Measurements from ENCODE around the gene ARPC2.
"Not testable (repeated sequence)": the region's sequence is repeated elsewhere in the genome, so short reads cannot be mapped to it uniquely, and the experiment has no call there.

The ARPC2 gene

DNA sequence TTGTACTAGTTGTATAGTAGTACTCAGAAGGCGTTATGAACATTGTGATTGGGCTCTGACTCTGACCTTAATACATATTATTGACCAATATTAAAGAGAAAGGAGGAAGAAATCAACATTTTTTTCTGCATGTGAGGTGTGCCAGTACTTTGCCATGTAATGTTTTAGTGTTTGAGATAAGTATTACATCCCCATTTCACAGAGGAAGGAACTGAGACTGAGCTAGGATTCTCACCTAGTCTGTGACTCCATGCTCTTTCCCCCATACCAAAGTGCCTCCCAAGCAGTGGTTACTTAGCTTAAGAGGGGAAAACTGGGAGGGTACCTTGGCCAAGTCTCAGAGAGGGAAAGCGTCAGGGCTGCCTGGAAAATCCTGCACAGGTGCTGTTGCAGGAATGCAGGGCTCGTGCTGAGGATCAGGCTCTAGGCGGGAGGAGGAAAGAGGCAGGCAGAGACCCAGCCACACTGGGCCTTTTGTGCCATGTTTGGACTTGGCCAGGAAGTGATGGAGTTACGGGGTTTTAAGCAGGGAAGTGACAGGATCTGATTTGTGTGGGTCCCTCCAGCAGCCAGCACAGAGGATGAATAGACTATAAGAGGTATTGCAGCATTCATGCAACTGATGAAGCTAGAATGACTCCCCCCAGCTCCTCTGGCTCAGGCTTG lies 55.0 kb downstream of the ARPC2 start:
- DNase-seq: no peak

- DNase-seq: peak; percentile 75
Measured at GRCh38 chr2:218272531-218273212, 55.7 kb downstream of the ARPC2 start.

DNA sequence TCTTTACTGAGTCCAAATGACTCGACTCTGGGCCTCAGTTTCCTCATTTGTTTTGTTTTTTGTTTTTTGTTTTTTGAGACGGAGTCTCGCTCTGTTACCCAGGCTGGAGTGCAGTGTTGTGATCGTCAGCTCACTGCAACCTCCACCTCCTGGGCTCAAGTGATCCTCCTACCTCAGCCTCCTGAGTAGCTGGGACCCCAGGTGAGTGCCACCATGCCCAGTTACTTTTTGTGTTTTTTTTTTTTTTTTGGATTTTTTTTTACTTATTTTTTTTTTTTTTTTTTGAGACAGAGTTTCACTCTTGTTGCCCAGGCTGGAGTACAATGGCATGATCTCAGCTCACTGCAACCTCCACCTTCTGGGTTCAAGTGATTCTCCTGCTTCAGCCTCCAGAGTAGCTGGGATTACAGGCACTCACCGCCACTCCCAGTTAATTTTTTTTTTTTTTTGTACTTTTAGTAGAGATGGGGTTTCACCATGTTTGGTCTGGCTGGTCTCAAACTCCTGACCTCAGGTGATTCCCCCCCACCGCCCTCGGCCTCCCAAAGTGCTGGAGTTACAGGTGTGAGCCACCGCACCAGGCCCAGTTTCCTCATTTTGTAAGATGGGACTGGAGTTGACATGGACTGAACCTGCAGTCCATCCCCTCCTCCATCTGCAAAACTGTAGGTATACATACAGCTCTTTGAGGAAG lies 56.4 kb downstream of the ARPC2 start:
- DNase-seq: not testable (repeated sequence)

DNA sequence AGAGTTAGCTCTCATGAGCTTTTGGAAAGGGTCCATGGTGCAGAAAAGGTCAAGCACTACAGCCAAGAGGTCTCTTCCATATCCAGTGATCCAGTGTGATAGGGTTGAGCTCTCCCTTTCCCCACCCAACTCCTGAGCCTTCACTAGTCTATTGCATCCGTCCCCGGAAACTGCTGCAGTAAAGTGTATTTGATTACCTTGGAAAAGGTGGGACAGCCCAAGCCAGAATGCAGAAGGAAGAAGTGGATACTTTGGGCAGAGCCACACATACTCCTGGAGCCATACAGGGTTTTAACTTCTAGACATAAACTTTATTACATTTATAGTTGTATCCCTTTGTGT lies 56.9 kb downstream of the ARPC2 start:
- no peak for DNase-seq

DNA sequence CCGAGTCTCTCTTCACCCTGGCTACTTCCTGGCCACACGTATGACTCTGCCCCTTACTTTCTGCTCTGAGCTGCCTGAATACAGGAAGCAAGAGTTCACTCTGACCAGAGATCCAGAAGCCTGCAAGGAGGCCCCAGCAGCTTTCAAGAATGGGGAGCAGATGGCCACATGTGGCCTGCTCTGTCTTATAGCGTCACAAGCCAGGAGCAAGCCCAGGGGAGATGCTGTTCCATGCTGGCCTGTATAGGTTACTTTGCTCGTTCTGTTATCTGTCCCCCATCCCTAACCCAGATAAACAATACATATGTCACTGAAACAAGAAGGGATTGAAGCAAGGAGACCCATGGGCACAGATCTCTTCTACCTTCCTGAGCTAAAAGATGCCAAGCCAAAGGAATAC lies 57.6 kb downstream of the ARPC2 start:
- no peak for DNase-seq

- DNase-seq: no peak
Measured at GRCh38 chr2:218275371-218276072, 58.5 kb downstream of the ARPC2 start.

DNA sequence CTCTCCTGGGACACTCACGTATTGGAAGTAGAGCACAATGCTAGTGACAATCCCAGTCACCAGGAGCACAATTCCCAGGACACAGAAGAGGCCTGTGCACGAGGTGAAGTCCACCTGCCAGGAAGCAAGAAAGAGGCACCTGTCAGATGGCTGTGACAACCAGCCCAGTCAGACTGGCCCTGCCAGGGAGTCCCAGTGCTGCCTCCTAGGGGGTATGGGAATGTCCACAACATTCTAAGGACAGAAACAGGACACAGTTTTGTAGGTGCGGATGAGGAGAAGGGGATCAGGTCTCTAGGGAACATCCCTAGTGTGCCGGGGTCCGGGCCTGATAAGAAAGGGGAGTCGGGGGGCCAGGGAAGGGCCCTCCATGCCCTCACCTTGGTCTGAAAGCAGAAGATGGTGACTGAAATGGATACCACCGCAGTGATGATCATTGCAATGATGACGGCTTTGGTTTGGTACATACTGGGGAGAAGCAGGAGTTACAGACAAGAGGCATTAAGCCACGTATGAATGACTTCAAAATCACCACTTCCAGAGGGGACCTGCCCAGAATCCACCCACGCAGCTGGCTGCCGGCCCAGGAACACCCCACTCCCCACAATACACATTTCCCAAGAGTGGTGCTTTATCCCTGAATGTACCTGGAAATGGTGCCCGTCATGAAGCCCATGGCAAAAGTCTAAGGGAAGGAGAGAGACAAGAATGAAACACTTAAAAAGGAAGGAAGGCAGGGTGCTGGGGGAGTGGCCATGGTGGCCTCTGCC lies 60.2 kb downstream of the ARPC2 start:
- no peak for DNase-seq

- no peak for DNase-seq
Measured at GRCh38 chr2:218277921-218278320, 60.9 kb downstream of the ARPC2 start.

DNA sequence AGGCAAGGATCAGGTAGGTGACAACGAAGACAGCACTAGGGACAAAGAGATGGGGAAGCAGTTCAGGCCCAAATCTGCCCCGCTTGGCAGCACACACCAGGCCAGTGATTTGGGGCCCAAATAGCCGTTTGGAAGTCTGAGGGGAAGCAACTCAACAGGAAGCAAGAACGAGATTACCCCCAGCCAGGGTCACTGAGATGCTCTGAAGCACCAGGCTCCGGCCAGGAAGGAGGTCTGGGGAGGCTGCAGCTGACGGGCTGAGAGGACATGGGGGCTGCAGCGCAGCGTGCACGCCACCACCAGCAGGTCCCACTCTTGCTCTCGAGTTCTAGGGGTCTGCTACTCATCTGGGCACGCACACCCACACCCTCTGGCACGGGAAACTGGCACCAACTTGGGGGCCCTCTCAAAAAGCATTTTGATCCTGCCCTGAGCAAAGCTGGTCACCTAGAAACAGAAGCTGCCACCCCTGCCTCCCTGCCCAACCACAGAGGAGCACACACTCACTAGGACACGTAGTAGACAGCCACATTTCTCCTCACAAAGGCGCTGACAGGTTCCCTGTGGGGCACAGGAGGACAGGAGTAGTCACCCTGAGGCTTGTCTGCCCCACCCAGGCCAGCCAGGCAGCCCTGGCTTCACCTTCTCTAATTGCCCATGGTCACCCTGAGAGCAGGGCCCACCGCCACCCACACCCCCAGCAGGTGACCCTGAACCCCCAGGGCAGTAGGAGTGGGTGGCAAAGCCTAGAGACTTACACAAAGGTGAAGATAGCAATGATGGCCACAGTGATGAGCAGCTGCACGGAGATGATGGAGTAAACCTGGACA lies 61.8 kb downstream of the ARPC2 start:
- DNase-seq: no peak

DNA sequence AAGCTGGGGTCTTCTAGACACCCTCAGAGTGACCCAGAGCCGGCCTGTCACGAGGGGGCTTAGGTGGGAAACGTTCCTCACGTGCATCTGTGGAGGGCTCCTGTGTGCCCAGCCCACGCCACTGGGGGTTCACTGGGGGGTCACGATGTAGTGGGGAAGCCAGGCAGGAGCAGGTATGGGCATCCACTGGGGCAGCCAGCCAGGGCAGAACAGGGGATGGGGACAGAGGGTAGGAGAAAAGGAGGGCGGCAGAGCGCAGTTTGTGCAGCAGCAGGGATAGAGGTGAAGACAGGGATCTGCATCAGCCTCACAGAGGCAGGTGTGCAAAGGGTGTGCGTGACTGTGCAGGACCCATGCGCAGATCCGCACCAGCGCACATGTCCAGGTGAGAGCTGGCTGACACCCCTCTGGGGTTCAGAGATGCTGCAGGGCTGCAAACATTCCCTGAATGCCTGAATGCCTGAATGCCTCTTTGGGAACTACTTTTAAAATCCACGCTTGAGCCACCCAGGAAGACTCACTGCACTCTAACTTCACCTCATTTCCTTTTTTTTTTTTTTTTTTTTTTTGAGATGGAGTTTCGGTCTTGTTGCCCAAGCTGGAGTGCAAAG lies 63.4 kb downstream of the ARPC2 start:
- DNase-seq: no peak

GRCh38 chr2:218281449-218281848 lies 64.5 kb downstream of the ARPC2 start:
- DNase-seq: no peak

- DNase-seq: no peak
Measured at GRCh38 chr2:218282173-218282991, 65.4 kb downstream of the ARPC2 start.

GRCh38 chr2:218284106-218284811 lies 67.3 kb downstream of the ARPC2 start:
- DNase-seq: peak; percentile 47

- no peak for DNase-seq
Measured at GRCh38 chr2:218285604-218286003, 68.6 kb downstream of the ARPC2 start.

GRCh38 chr2:218286570-218287459 lies 69.8 kb downstream of the ARPC2 start:
- DNase-seq: peak; percentile 76

DNA sequence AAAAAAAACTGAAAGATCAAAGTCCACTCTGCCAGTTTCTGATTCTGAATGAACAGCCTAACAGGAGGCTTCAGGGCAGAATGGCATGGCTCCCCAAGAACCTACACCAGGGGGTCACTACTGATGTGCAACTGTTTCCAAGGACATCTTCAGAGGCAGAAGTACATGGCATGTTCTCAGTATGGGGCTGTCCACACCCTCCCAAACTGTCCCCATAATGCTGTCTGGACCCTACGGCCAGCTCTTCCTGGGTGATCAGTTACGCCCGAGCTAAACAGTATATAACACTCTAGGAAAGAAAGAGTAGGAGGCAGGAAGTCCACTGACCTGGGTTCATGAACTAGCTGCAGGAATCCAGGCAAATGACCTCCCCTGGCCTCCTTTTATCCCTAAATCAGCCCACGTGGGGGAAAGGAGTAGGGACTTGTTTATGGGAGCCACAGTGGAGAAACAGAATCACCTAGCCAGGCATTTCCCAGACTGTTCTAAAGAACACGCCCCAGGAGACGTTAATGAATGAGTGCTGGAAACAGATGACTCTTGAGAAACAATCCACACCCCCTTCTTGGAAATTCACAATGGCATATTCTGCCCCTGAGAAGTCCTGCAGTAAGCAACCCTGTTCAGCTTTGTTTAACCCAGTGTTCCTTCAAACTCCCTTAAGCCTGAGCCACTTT lies 72.8 kb downstream of the ARPC2 start:
- no peak for DNase-seq

GRCh38 chr2:218290316-218291261 lies 73.6 kb downstream of the ARPC2 start:
- peak; percentile 59 for DNase-seq
